Liver (tissue), 3 donors: Measurements from ENCODE around the gene PLEK2.

Experiments used
- EGR1 ChIP-seq, 2 donors: IDR thresholded peaks; 2 replicates each; pipeline ENCODE4 v1.6.1; 2016 to 2018; ENCODE audit warnings: antibody characterized with exemption in 2 of 2, low read depth in 2 of 2
- FOXA2 ChIP-seq: IDR thresholded peaks from 2 replicates; pipeline ENCODE4 v1.6.1; 2016; ENCODE audit warnings: antibody characterized with exemption
- GABPA ChIP-seq, 2 donors: IDR thresholded peaks in 1 of 2; conservative IDR thresholded peaks in 1 of 2; 2 replicates each; pipeline ENCODE4 v1.6.1; 2016; ENCODE audit warnings: antibody characterized with exemption in 2 of 2, mild to moderate bottlenecking in 1 of 2, moderate library complexity in 1 of 2
- JUND ChIP-seq, 2 donors: IDR thresholded peaks; 2 replicates each; pipeline ENCODE4 v1.6.1; 2016; ENCODE audit warnings: antibody characterized with exemption in 2 of 2
- MAX ChIP-seq: IDR thresholded peaks from 2 replicates; pipeline ENCODE4 v1.6.1; 2016; ENCODE audit warnings: antibody characterized with exemption
- REST ChIP-seq: IDR thresholded peaks from 2 replicates; pipeline ENCODE4 v1.6.1; 2016; ENCODE audit warnings: antibody characterized with exemption, mild to moderate bottlenecking
- RXRA ChIP-seq, 2 donors: IDR thresholded peaks; 2 replicates each; pipeline ENCODE4 v1.6.1; 2017 to 2018; ENCODE audit warnings: antibody characterized with exemption in 2 of 2, mild to moderate bottlenecking in 1 of 2
- SP1 ChIP-seq: IDR thresholded peaks from 2 replicates; pipeline ENCODE4 v1.6.1; 2018; ENCODE audit warnings: antibody characterized with exemption, mild to moderate bottlenecking
- TAF1 ChIP-seq: conservative IDR thresholded peaks from 2 replicates; pipeline ENCODE4 v1.6.1; 2016; ENCODE audit warnings: antibody characterized with exemption, mild to moderate bottlenecking
- YY1 ChIP-seq: IDR thresholded peaks from 2 replicates; pipeline ENCODE4 v1.6.1; 2016; ENCODE audit warnings: antibody characterized with exemption, mild to moderate bottlenecking
- ZBTB33 ChIP-seq: IDR thresholded peaks from 2 replicates; pipeline ENCODE4 v1.6.1; 2016; ENCODE audit warnings: antibody characterized with exemption
- TF ChIP-seq, protein P1 (sequence below): fragments of 150-350 bp; IDR thresholded peaks from 2 replicates; pipeline ENCODE4 v1.5.1; 2017; ENCODE audit warnings: improper control_type of control experiment, low read depth, low read length; ENCODE audit not compliant: missing input control
- donor health status: healthy.
- donor health status: healthy.

- no peak for TF ChIP-seq MAX
- TF ChIP-seq TAF1, result no peak
- TF ChIP-seq, protein P1, sequence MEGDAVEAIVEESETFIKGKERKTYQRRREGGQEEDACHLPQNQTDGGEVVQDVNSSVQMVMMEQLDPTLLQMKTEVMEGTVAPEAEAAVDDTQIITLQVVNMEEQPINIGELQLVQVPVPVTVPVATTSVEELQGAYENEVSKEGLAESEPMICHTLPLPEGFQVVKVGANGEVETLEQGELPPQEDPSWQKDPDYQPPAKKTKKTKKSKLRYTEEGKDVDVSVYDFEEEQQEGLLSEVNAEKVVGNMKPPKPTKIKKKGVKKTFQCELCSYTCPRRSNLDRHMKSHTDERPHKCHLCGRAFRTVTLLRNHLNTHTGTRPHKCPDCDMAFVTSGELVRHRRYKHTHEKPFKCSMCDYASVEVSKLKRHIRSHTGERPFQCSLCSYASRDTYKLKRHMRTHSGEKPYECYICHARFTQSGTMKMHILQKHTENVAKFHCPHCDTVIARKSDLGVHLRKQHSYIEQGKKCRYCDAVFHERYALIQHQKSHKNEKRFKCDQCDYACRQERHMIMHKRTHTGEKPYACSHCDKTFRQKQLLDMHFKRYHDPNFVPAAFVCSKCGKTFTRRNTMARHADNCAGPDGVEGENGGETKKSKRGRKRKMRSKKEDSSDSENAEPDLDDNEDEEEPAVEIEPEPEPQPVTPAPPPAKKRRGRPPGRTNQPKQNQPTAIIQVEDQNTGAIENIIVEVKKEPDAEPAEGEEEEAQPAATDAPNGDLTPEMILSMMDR, result no peak
- TF ChIP-seq YY1, result no peak
- no peak for TF ChIP-seq REST
- TF ChIP-seq EGR1 (IDR thresholded peaks at IDR 0.05; ENCODE audit: low read depth in 2 of 2), result no peak
- TF ChIP-seq ZBTB33, result no peak
- no peak for TF ChIP-seq GABPA (IDR thresholded peaks at IDR 0.05 in 1 of 2, conservative IDR thresholded peaks at IDR 0.05 in 1 of 2)
- TF ChIP-seq FOXA2, result no peak
- TF ChIP-seq SP1, result no peak
- no peak for TF ChIP-seq RXRA (IDR thresholded peaks at IDR 0.05)
- TF ChIP-seq JUND (IDR thresholded peaks at IDR 0.05), result no peak
These were observed 13.6 kb upstream of the PLEK2 start for GRCh38 chr14:67425608-67426007.
